Kidney (tissue), 14 donors: ENCODE measurements around the gene TRERF1. TPM values are rescaled to one million over a fixed set of nuclear protein-coding genes. Genes with fewer than 3 reads are reported as not detected.

Experiments
- DNase-seq, 5 donors: peaks; one replicate each; pipeline ENCODE4 v3.0.0-alpha.2; 2013 to 2020
- FAIRE-seq: peaks from 2 replicates; lab custom pipeline; 2012; peaks lifted over from hg19 to GRCh38; lab: Jason Lieb, UNC
- H3K27ac ChIP-seq, 2 donors: one replicate each; pipeline ENCODE4 v1.7.0; 2013; ENCODE audit warnings: low read depth in 2 of 2, low read length in 2 of 2, inconsistent platforms in 1 of 2
- H3K27me3 ChIP-seq: one replicate; pipeline ENCODE4 v1.7.1; 2013; ENCODE audit warnings: low read length, inconsistent platforms; ENCODE audit not compliant: control insufficient read depth, insufficient read depth
- H3K36me3 ChIP-seq, 3 donors: one replicate each; pipeline versions ENCODE4 v1.7.0 to v1.7.1; 2013; ENCODE audit warnings: low read length in 3 of 3, control low read depth in 1 of 3, inconsistent platforms in 1 of 3; ENCODE audit not compliant: insufficient read depth in 3 of 3, control insufficient read depth in 2 of 3
- H3K4me1 ChIP-seq, 3 donors: one replicate each; pipeline versions ENCODE4 v1.7.0 to v1.7.1; 2013; ENCODE audit warnings: low read length in 3 of 3, inconsistent platforms in 1 of 3, low read depth in 1 of 3; ENCODE audit not compliant: control insufficient read depth in 2 of 3, insufficient read depth in 2 of 3
- H3K4me3 ChIP-seq, 3 donors: one replicate each; pipeline versions ENCODE4 v1.7.0 to v1.8.1; 2013; ENCODE audit warnings: low read length in 3 of 3, control low read depth in 1 of 3, inconsistent platforms in 1 of 3
- H3K9ac ChIP-seq, 3 donors: one replicate each; pipeline versions ENCODE4 v1.7.0 to v1.7.1; 2013; ENCODE audit warnings: low read length in 3 of 3, control low read depth in 1 of 3, inconsistent platforms in 1 of 3
- H3K9me3 ChIP-seq, 3 donors: one replicate each; pipeline versions ENCODE4 v1.7.0 to v1.7.1; 2013; ENCODE audit warnings: low read length in 3 of 3, control low read depth in 1 of 3, inconsistent platforms in 1 of 3; ENCODE audit not compliant: control insufficient read depth in 2 of 3, insufficient read depth in 1 of 3
- intact Hi-C: fragments of 100-400 bp; cut with DNase I; formaldehyde crosslinking; loops from one replicate; pipeline ENCODE4 v1.11.1; 2022
- polyA plus RNA-seq: library from polyadenylated mRNA; stranded (reverse); fragments of 350-450 nt; fragmentation: Illumina TruSeq; extraction: RNeasy Lipid Tissue Mini Kit (QIAGEN cat#74804); gene quantifications from one replicate; pipeline ENCODE4 v1.2.3, GENCODE V29; 2014; ENCODE audit warnings: low read depth, low replicate concordance; ENCODE audit not compliant: insufficient read depth
- total RNA-seq: library from RNA; stranded (reverse); fragmentation: NEBNext Ultra II Directional; extraction: Animal tissue kit (Norgen Biotek cat#: 25700); gene quantifications from one replicate; pipeline ENCODE4 v1.2.1, GENCODE V29; 2021
- TF ChIP-seq, protein P1 (sequence below): IDR thresholded peaks from 3 replicates; pipeline ENCODE4 v1.5.1; 2012; ENCODE audit warnings: mild to moderate bottlenecking, moderate library complexity, borderline replicate concordance; ENCODE audit not compliant: insufficient read depth; ENCODE audit errors: extremely low read depth
- donor health status: control.
- donor health status: control.
- donor health status: control.
- donor health status: control.
- donor health status: control.
- donor health status: DM: yes; HTN: yes; CAD: no.
- donor health status: Normal renal cell carcinoma (clear cell type).

TRERF1 gene
- total and polyA plus RNA-seq, 2 donors from 2014 or later, result 1.5 to 8.4 TPM

DNA sequence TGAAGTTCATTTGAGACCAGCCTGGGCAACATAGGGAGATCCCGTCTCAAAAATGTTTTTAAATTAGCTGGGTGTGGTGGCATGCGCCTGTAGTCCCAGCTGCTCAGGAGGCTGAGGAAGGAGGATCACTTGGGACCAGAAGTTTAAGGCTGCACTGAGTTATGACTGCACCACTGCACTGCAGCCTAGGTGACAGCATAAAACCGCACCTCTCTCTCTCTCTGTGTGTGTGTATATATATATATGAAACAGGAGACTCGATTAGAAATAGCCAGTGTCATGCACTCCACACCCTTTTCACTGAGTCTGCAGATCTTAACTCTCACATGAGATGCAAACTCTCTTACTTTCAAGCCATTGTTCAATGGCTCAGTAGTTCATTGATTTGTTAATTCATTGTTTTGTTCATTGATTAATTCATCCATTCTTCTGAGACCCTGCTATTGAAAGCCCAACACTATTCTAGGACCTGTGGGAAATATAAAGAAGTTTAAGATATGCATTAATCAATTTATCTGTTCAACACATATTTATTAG is 181.7 kb downstream of the TRERF1 start:
- DNase-seq, result no peak
- Histone ChIP-seq H3K27me3 (no peaks in the 10 kb centered on the region), H3K9ac (no peak overlapping the region), H3K4me3 (no peak overlapping the region), H3K4me1 (no peaks in the 10 kb centered on the region), H3K36me3 (peaks cover 0 to 11% (median 0%) of the 10 kb centered on the region in 3 donors), H3K27ac (no peak overlapping the region), H3K9me3 (no peaks in the 10 kb centered on the region)
- TF ChIP-seq, protein P1, sequence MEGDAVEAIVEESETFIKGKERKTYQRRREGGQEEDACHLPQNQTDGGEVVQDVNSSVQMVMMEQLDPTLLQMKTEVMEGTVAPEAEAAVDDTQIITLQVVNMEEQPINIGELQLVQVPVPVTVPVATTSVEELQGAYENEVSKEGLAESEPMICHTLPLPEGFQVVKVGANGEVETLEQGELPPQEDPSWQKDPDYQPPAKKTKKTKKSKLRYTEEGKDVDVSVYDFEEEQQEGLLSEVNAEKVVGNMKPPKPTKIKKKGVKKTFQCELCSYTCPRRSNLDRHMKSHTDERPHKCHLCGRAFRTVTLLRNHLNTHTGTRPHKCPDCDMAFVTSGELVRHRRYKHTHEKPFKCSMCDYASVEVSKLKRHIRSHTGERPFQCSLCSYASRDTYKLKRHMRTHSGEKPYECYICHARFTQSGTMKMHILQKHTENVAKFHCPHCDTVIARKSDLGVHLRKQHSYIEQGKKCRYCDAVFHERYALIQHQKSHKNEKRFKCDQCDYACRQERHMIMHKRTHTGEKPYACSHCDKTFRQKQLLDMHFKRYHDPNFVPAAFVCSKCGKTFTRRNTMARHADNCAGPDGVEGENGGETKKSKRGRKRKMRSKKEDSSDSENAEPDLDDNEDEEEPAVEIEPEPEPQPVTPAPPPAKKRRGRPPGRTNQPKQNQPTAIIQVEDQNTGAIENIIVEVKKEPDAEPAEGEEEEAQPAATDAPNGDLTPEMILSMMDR, result no peak
- FAIRE-seq, result no peak
- intact Hi-C loops, result no loop called here

DNA sequence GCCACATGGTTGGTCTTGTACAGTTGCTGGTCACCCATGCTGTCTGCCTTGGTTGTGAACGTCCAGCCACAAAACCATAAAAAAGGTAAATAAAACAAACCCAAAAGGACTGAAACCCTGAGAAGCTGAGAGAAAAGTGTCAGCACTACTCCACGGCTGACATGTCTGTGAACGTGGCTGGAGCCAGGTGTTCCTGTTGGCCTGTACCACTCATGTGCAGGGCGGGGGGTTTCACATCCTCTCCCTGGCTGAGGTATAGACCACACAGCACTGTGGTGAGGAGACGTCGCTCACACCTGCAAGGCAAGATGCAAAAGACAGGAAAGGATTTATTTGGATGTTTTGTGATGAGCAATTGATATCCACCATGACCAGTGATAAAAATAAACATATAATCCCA is 182.2 kb downstream of the TRERF1 start:
- Histone ChIP-seq H3K9ac (no peak overlapping the region), H3K9me3 (no peaks in the 10 kb centered on the region), H3K27me3 (no peaks in the 10 kb centered on the region), H3K27ac (no peak overlapping the region), H3K4me1 (peaks cover 0 to under 1% (median 0%) of the 10 kb centered on the region in 3 donors), H3K4me3 (no peak overlapping the region), H3K36me3 (peaks cover 0 to 11% (median 0%) of the 10 kb centered on the region in 3 donors)
- TF ChIP-seq, protein P1, result no peak
- DNase-seq, result peak in 1 of 5 donors; percentile 68
- no peak for FAIRE-seq
- intact Hi-C loops, result no loop called here

DNA sequence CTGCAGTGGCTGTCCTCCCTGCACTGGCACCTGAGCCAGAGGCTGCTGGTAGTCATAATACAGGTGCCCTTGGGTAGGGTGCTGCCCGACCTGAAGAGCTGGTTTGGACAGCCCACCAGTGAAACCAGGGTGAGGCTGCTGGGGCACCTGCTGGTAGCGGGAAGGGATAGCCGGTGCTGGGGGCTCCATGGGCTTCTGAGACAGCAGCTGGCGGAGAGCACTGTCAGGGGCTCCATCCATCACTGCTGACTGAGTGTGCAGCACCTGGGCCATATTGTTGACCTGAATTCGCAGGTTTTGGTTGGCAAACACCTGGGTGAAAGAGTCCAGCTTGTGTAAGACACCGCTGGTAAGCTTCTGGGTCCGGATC is 182.9 kb downstream of the TRERF1 start:
- peaks cover 0 to 4% (median 0%) of the 10 kb centered on the region in 3 donors for H3K4me1 ChIP-seq
- peak in 1 of 5 donors; percentile 50 for DNase-seq
- peaks cover 0 to 11% (median 0%) of the 10 kb centered on the region in 3 donors for H3K36me3 ChIP-seq
- no peaks in the 10 kb centered on the region for H3K9me3 ChIP-seq
- H3K27ac ChIP-seq, result no peak overlapping the region
- no peak overlapping the region for H3K9ac ChIP-seq
- H3K4me3 ChIP-seq, result no peak overlapping the region
- FAIRE-seq, result no peak
- TF ChIP-seq, protein P1, result no peak
- intact Hi-C loops, result no loop called here
- no peaks in the 10 kb centered on the region for H3K27me3 ChIP-seq
